T-helper 2 cell (primary cell): Measurements from ENCODE around the gene SALL1.

Source experiments
- DNase-seq, 5 experiments: peaks; one replicate each; pipeline versions ENCODE4 v3.0.0 to v3.0.0-alpha.2; 2012 to 2022
- total RNA-seq, 2 donors: gene quantifications; one replicate each; lab custom pipeline; 2026; lab: John Stamatoyannopoulos, UW

SALL1 gene
- total RNA-seq: 0 to 0.61 reads per million in 2 donors

GRCh38 chr16:51150888-51151320, at the start of gene SALL1:
TSS of gene SALL1 (minus strand) at chr16:51151270. CDS start at chr16:51151241, 29 bp downstream.
- DNase-seq: no peak

GRCh38 chr16:51200793-51201192, 49.7 kb upstream of the SALL1 start:
- no peak for DNase-seq

- no peak for DNase-seq
Measured at GRCh38 chr16:51197953-51198748, 47.1 kb upstream of the SALL1 start.

- DNase-seq: no peak
Measured at GRCh38 chr16:51193879-51194278, 42.8 kb upstream of the SALL1 start.

- DNase-seq: no peak
Measured at GRCh38 chr16:51184702-51185433, 33.8 kb upstream of the SALL1 start.

GRCh38 chr16:51181503-51181811, 30.4 kb upstream of the SALL1 start:
- DNase-seq: no peak

- no peak for DNase-seq
Measured at GRCh38 chr16:51180719-51181502, 29.8 kb upstream of the SALL1 start.

- DNase-seq: no peak
Measured at GRCh38 chr16:51175081-51175480, 24.0 kb upstream of the SALL1 start.

GRCh38 chr16:51172368-51172767, 21.3 kb upstream of the SALL1 start:
- DNase-seq: no peak

- DNase-seq: no peak
Measured at GRCh38 chr16:51168755-51169154, 17.7 kb upstream of the SALL1 start.

- no peak for DNase-seq
Measured at GRCh38 chr16:51167170-51167895, 16.3 kb upstream of the SALL1 start.

GRCh38 chr16:51166541-51166940, 15.5 kb upstream of the SALL1 start:
- DNase-seq: no peak

GRCh38 chr16:51166091-51166490, 15.0 kb upstream of the SALL1 start:
- no peak for DNase-seq

GRCh38 chr16:51165043-51165442, 14.0 kb upstream of the SALL1 start:
- DNase-seq: no peak

GRCh38 chr16:51164574-51164973, 13.5 kb upstream of the SALL1 start:
- no peak for DNase-seq

GRCh38 chr16:51163894-51164566, 13.0 kb upstream of the SALL1 start:
- DNase-seq: no peak

- no peak for DNase-seq
Measured at GRCh38 chr16:51163366-51163765, 12.3 kb upstream of the SALL1 start.

GRCh38 chr16:51161440-51162195, 10.5 kb upstream of the SALL1 start:
- no peak for DNase-seq

- no peak for DNase-seq
Measured at GRCh38 chr16:51159865-51160264, 8.8 kb upstream of the SALL1 start.

- DNase-seq: no peak
Measured at GRCh38 chr16:51159296-51159695, 8.2 kb upstream of the SALL1 start.

- no peak for DNase-seq
Measured at GRCh38 chr16:51157698-51158097, 6.6 kb upstream of the SALL1 start.
